ENCODE data around the gene PHKA2. TPM values are rescaled to one million over a fixed set of nuclear protein-coding genes. Genes with fewer than 3 reads are reported as not detected.
"Not testable (repeated sequence)": the region's sequence is repeated elsewhere in the genome, so short reads cannot be mapped to it uniquely, and the experiment has no call there.

The PHKA2 gene
- total RNA-seq, 6 donors from 2014 or later, result 19.2 to 74.4 (median 25.9) TPM

- WGBS, 2 donors, result 85 to 94% methylated on average over 13 to 15 of the region's 15 CpGs
- TF ChIP-seq POLR2AphosphoS5 (IDR thresholded peaks at IDR 0.05) (no peak), POLR2A (IDR thresholded peaks at IDR 0.05) (no peak), CTCF (IDR thresholded peaks at IDR 0.05) (no peak), EP300 (IDR thresholded peaks at IDR 0.05) (no peak)
- Histone ChIP-seq H3K4me3 (no peak overlapping the region), H3K4me1 (no peaks in the 10 kb centered on the region), H3K27me3 (no peaks in the 10 kb centered on the region), H3K9me3 (no peaks in the 10 kb centered on the region), H3K27ac (no peak overlapping the region), H3K36me3 (no peaks in the 10 kb centered on the region)
- ATAC-seq (ENCODE audit: low FRiP score in 2 of 2) (no peak), DNase-seq (no peak)
Observed at GRCh38 chrX:18864390-18864920, 119.5 kb downstream of the PHKA2 start.

GRCh38 chrX:18861511-18861910, 122.4 kb downstream of the PHKA2 start:
- no peak for DNase-seq
- H3K4me1 ChIP-seq, result no peaks in the 10 kb centered on the region
- 92 to 94% methylated on average over 5 of the region's 5 CpGs for WGBS, 2 donors
- ATAC-seq (ENCODE audit: low FRiP score in 2 of 2), result no peak
- no peak overlapping the region for H3K4me3 ChIP-seq
- H3K36me3 ChIP-seq, result no peaks in the 10 kb centered on the region
- TF ChIP-seq EP300 (IDR thresholded peaks at IDR 0.05) (no peak), POLR2AphosphoS5 (IDR thresholded peaks at IDR 0.05) (no peak), CTCF (IDR thresholded peaks at IDR 0.05) (no peak), POLR2A (IDR thresholded peaks at IDR 0.05) (no peak)
- no peaks in the 10 kb centered on the region for H3K27me3 ChIP-seq
- H3K9me3 ChIP-seq, result no peaks in the 10 kb centered on the region
- no peak overlapping the region for H3K27ac ChIP-seq

GRCh38 chrX:18856645-18856997, 127.3 kb downstream of the PHKA2 start:
- no peak for ATAC-seq (ENCODE audit: low FRiP score in 2 of 2)
- Histone ChIP-seq H3K4me1 (no peaks in the 10 kb centered on the region), H3K36me3 (no peaks in the 10 kb centered on the region), H3K4me3 (no peak overlapping the region), H3K27ac (no peak overlapping the region), H3K9me3 (no peaks in the 10 kb centered on the region), H3K27me3 (no peaks in the 10 kb centered on the region)
- TF ChIP-seq POLR2AphosphoS5 (IDR thresholded peaks at IDR 0.05), result no peak
- TF ChIP-seq POLR2A (IDR thresholded peaks at IDR 0.05), result no peak
- no peak for TF ChIP-seq EP300 (IDR thresholded peaks at IDR 0.05)
- no peak for TF ChIP-seq CTCF (IDR thresholded peaks at IDR 0.05)
- no peak for DNase-seq
- WGBS, 2 donors, result 52 to 75% methylated on average over 1 of the region's 1 CpG

GRCh38 chrX:18855919-18856644, 127.8 kb downstream of the PHKA2 start:
- WGBS, 2 donors, result 68 to 86% methylated on average over 1 of the region's 1 CpG
- DNase-seq (no peak), ATAC-seq (ENCODE audit: low FRiP score in 2 of 2) (no peak)
- TF ChIP-seq CTCF (IDR thresholded peaks at IDR 0.05) (no peak), EP300 (IDR thresholded peaks at IDR 0.05) (no peak), POLR2A (IDR thresholded peaks at IDR 0.05) (no peak), POLR2AphosphoS5 (IDR thresholded peaks at IDR 0.05) (no peak)
- no peak overlapping the region for H3K4me3 ChIP-seq
- no peaks in the 10 kb centered on the region for H3K9me3 ChIP-seq
- H3K4me1 ChIP-seq, result no peaks in the 10 kb centered on the region
- no peaks in the 10 kb centered on the region for H3K36me3 ChIP-seq
- H3K27me3 ChIP-seq, result no peaks in the 10 kb centered on the region
- H3K27ac ChIP-seq, result no peak overlapping the region

- H3K4me3 ChIP-seq; H3K27me3 ChIP-seq; H3K27ac ChIP-seq; H3K36me3 ChIP-seq; H3K9me3 ChIP-seq; H3K4me1 ChIP-seq; ATAC-seq (ENCODE audit: low FRiP score in 2 of 2); DNase-seq: not testable (repeated sequence)
- WGBS, 2 donors, result 53 to 69% methylated on average over 3 of the region's 3 CpGs
Observed at GRCh38 chrX:18847901-18848300, 136.0 kb downstream of the PHKA2 start.

Small RNAs within 50 kb of the gene (small RNA-seq; reads per million reads assigned to genes)
- 0 reads per million in 4 donors for gene RN7SL48P

Other genes with a start within 250 kb of the PHKA2 start
- 1 to 10 TPM in 2 of 6 donors, under 1 TPM in 3, not detected in 1; 0.69 to 2.9 (median 0.91) TPM for gene ADGRG2, start 138.4 kb upstream of the PHKA2 start, total RNA-seq